GM18867 (cell line): Measurements from ENCODE around the gene IFNAR1.
"Not testable (repeated sequence)": the region's sequence is repeated elsewhere in the genome, so short reads cannot be mapped to it uniquely, and the experiment has no call there.

Experiments
- ATAC-seq: cut with Tn5 transposase; IDR thresholded peaks from one replicate; pipeline ENCODE4 v1.9.1; 2021; ENCODE audit warnings: mild to moderate bottlenecking, moderate library complexity; ENCODE audit not compliant: unreplicated experiment

IFNAR1 gene

GRCh38 chr21:33339918-33340317, 15.1 kb downstream of the IFNAR1 start:
- no peak for ATAC-seq

- no peak for ATAC-seq
Measured at GRCh38 chr21:33345751-33346238, 21.0 kb downstream of the IFNAR1 start.

- ATAC-seq = no peak
Measured at GRCh38 chr21:33348706-33349105, 23.9 kb downstream of the IFNAR1 start.

- ATAC-seq = no peak
Measured at GRCh38 chr21:33350676-33351075, 25.9 kb downstream of the IFNAR1 start.

- ATAC-seq = no peak
Measured at GRCh38 chr21:33355355-33355754, 30.6 kb downstream of the IFNAR1 start.

- ATAC-seq = no peak
Measured at GRCh38 chr21:33355996-33356395, 31.2 kb downstream of the IFNAR1 start.

- no peak for ATAC-seq
Measured at GRCh38 chr21:33357177-33357576, 32.4 kb downstream of the IFNAR1 start.

- no peak for ATAC-seq
Measured at GRCh38 chr21:33359446-33359845, 34.7 kb downstream of the IFNAR1 start.

GRCh38 chr21:33360281-33360680, 35.5 kb downstream of the IFNAR1 start:
- no peak for ATAC-seq

GRCh38 chr21:33360881-33361602, 36.3 kb downstream of the IFNAR1 start:
- peak; percentile 74 for ATAC-seq

- no peak for ATAC-seq
Measured at GRCh38 chr21:33362044-33362555, 37.3 kb downstream of the IFNAR1 start.

- not testable (repeated sequence) for ATAC-seq
Measured at GRCh38 chr21:33363911-33364609, 39.3 kb downstream of the IFNAR1 start.

GRCh38 chr21:33364830-33365229, 40.1 kb downstream of the IFNAR1 start:
- no peak for ATAC-seq

- no peak for ATAC-seq
Measured at GRCh38 chr21:33367309-33367973, 42.7 kb downstream of the IFNAR1 start.

GRCh38 chr21:33368124-33368523, 43.4 kb downstream of the IFNAR1 start:
- ATAC-seq = no peak

GRCh38 chr21:33368576-33368975, 43.8 kb downstream of the IFNAR1 start:
- no peak for ATAC-seq

GRCh38 chr21:33369586-33369985, 44.8 kb downstream of the IFNAR1 start:
- ATAC-seq = no peak

- no peak for ATAC-seq
Measured at GRCh38 chr21:33370305-33370704, 45.5 kb downstream of the IFNAR1 start.

GRCh38 chr21:33371366-33371765, 46.6 kb downstream of the IFNAR1 start:
- no peak for ATAC-seq

GRCh38 chr21:33372582-33372981, 47.8 kb downstream of the IFNAR1 start:
- ATAC-seq = no peak

GRCh38 chr21:33373451-33373850, 48.7 kb downstream of the IFNAR1 start:
- no peak for ATAC-seq

- ATAC-seq = no peak
Measured at GRCh38 chr21:33374080-33374449, 49.3 kb downstream of the IFNAR1 start.
